LNCaP clone FGC (cell line): ENCODE data around the gene OR10V1.
A peak's percentile ranks its signal among the peaks of the same experiment; 100 is the strongest.

Experiments
- DNase-seq: peaks from one replicate; pipeline ENCODE4 v3.0.0-alpha.2; 2011; ENCODE audit warnings: low read depth
- H3K4me3 ChIP-seq: 2 replicates; pipeline ENCODE4 v1.5.1; 2011; ENCODE audit warnings: mild to moderate bottlenecking, low read depth, low read length, control low read depth
- TF ChIP-seq, protein P1 (sequence below): IDR thresholded peaks from 2 replicates; pipeline ENCODE4 v1.5.1; 2012; ENCODE audit warnings: mild to moderate bottlenecking; ENCODE audit not compliant: control insufficient read depth, insufficient read depth; ENCODE audit errors: extremely low read depth

OR10V1 gene

GRCh38 chr11:59678118-59678812, 35.4 kb downstream of the OR10V1 start:
- TF ChIP-seq, protein P1, sequence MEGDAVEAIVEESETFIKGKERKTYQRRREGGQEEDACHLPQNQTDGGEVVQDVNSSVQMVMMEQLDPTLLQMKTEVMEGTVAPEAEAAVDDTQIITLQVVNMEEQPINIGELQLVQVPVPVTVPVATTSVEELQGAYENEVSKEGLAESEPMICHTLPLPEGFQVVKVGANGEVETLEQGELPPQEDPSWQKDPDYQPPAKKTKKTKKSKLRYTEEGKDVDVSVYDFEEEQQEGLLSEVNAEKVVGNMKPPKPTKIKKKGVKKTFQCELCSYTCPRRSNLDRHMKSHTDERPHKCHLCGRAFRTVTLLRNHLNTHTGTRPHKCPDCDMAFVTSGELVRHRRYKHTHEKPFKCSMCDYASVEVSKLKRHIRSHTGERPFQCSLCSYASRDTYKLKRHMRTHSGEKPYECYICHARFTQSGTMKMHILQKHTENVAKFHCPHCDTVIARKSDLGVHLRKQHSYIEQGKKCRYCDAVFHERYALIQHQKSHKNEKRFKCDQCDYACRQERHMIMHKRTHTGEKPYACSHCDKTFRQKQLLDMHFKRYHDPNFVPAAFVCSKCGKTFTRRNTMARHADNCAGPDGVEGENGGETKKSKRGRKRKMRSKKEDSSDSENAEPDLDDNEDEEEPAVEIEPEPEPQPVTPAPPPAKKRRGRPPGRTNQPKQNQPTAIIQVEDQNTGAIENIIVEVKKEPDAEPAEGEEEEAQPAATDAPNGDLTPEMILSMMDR, result no peak
- H3K4me3 ChIP-seq, result no peak overlapping the region
- no peak for DNase-seq

DNA sequence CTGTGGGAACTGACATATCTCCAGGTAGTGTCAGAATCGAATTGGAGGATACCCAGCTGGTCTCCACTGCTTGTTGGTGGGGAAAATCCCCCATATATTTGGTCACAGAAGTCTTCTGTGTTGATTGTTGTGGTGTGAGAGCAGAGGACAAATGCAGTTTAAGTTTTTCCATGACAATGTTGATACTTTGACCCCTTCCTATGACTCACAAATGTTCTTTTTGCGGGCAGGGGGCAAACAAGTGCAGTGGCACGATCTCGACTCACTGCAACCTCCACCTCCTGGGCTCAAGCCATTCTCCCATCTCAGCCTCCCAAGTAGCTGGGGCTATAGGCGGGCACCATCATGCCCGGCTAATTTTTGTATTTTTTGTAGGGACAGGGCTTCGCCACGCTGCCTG, 37.4 kb downstream of the OR10V1 start:
- H3K4me3 ChIP-seq, result no peak overlapping the region
- TF ChIP-seq, protein P1, result no peak
- DNase-seq, result no peak

DNA sequence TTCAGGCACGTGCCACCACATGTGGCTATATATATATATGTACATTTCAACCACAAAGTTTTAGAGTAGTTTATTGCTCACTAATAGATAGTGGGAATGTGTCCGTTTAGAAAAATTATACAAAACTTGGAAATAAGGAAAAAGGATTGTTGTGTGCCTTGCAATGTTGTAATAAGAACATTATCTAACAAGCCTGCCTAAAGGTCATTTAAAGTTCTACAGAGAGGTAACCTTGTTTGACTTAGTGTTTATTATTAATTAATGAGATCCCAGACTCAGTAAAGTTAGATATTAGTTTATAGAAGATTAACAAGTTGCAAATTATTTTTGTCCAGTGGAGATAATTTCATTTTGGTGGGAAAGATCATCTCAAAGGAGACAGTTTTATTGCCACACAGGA, 39.4 kb downstream of the OR10V1 start:
- no peak for DNase-seq
- TF ChIP-seq, protein P1, result no peak
- no peak overlapping the region for H3K4me3 ChIP-seq

DNA sequence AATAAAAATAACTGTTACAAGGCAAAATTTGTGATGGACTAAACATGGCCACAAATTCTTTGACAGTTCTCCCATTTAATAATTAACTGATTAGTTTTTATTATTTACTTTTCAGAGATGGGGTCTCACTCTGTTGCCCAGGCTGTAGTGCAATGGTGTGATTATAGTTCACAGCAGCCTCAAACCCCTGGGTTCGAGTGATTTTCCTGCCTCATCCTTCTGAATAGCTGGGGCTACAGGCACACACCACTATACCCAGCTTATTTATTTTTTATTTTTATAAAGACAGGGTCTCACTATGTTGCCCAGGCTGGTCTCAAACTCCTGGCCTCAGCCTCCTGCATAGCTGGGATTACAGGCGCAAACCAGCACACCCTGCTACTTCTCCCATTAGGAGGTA, 40.4 kb downstream of the OR10V1 start:
- H3K4me3 ChIP-seq, result no peak overlapping the region
- DNase-seq, result no peak
- TF ChIP-seq, protein P1, result no peak

GRCh38 chr11:59671471-59671870, 42.2 kb downstream of the OR10V1 start:
- DNase-seq, result no peak
- H3K4me3 ChIP-seq, result no peak overlapping the region
- TF ChIP-seq, protein P1, result no peak

GRCh38 chr11:59669611-59670009, 44.0 kb downstream of the OR10V1 start:
- TF ChIP-seq, protein P1, result no peak
- no peak for DNase-seq
- H3K4me3 ChIP-seq, result peak overlapping the region; percentile 88
